Astrocyte (in vitro differentiated cells and primary cell): ENCODE data around the gene AGL.

Experiments
- CTCF ChIP-seq: IDR thresholded peaks from 2 replicates; pipeline ENCODE4 v1.5.1; 2011; ENCODE audit warnings: low read depth, mild to moderate bottlenecking, inconsistent platforms, low read length, moderate library complexity; ENCODE audit not compliant: insufficient read depth
- EZH2 ChIP-seq: IDR thresholded peaks from 2 replicates; pipeline ENCODE4 v1.6.1; 2012; ENCODE audit warnings: mild to moderate bottlenecking, low read length, inconsistent platforms; ENCODE audit not compliant: insufficient read depth

GRCh38 chr1:99942723-99943122, 92.6 kb downstream of the AGL start:
- TF ChIP-seq CTCF = no peak
- TF ChIP-seq EZH2 = no peak
